ENCODE data around the gene CAAP1. TPM values are rescaled to one million over a fixed set of nuclear protein-coding genes. Genes with fewer than 3 reads are reported as not detected.
A peak's percentile ranks its signal among the peaks of the same experiment; 100 is the strongest.

The CAAP1 gene
- total and polyA plus RNA-seq, 2 of the 8 experiments (the other 6 are each of a cell fraction or from before 2014, with no cell fraction given) = 9.5 to 36.7 TPM

- no peak overlapping the region for H3K4me3 ChIP-seq (ENCODE audit: extremely low read depth in 1 of 4, insufficient read depth in 2 of 4, low read depth in 3 of 4, low read length in 4 of 4)
- H4K5ac ChIP-seq (ENCODE audit: insufficient read length, low read depth, low read length) = no peak overlapping the region
- no peak overlapping the region for H4K8ac ChIP-seq (ENCODE audit: extremely low read depth, insufficient read depth, low read length)
- H3K14ac ChIP-seq (ENCODE audit: insufficient read length) = no peak overlapping the region
- no peak overlapping the region for H3K56ac ChIP-seq (replicated peaks; ENCODE audit: insufficient read length, low read depth, low read length)
- TF ChIP-seq CTCF (IDR thresholded peaks at IDR 0.05; ENCODE audit: control extremely low read depth in 1 of 3, insufficient read depth in 1 of 3, low read depth in 1 of 3, low read length in 3 of 3) (peak in 2 of 3 experiments; percentile 82 to 85; a peak in 3 of 4 replicates), RAD21 (IDR thresholded peaks at IDR 0.05 in 1 of 2, conservative IDR thresholded peaks at IDR 0.05 in 1 of 2; ENCODE audit: low read depth in 2 of 2, low read length in 2 of 2) (peak; percentile 93 to 96), JUND (IDR thresholded peaks at IDR 0.05; ENCODE audit: low read length) (no peak)
- H3K23me2 ChIP-seq (ENCODE audit: low read depth, low read length) = no peaks in the 10 kb centered on the region
- H3K9me3 ChIP-seq (ENCODE audit: insufficient read depth in 2 of 2, low read depth in 1 of 2, low read length in 1 of 2) = no peaks in the 10 kb centered on the region
- CTCF ChIA-PET (ENCODE audit: partially characterized antibody) = interaction anchor here (0.6 to 3.7 kb wide), 20 partner anchors 9 to 510 kb away, joined by 3 to 16 read pairs (median 4); no protein-coding TSS in a partner anchor
- no peak overlapping the region for H2BK5ac ChIP-seq (ENCODE audit: low read depth, low read length)
- no peak overlapping the region for H2AFZ ChIP-seq (ENCODE audit: low read length)
- H3K4ac ChIP-seq (replicated peaks; ENCODE audit: insufficient read length, low read depth, low read length) = no peak overlapping the region
- no peak overlapping the region for H3K18ac ChIP-seq (ENCODE audit: extremely low read depth, low read length)
- H3K27me3 ChIP-seq (replicated peaks in 1 of 4; ENCODE audit: control insufficient read depth in 3 of 4, extremely low read depth in 1 of 4, insufficient read depth in 3 of 4, low read length in 3 of 4) = no peaks in the 10 kb centered on the region
- H3K4me2 ChIP-seq (ENCODE audit: insufficient read depth in 1 of 2, low read depth in 2 of 2, low read length in 2 of 2) = no peak overlapping the region
- no peak overlapping the region for H2BK12ac ChIP-seq (ENCODE audit: low read depth, low read length)
- H3K9ac ChIP-seq (replicated peaks in 1 of 4; ENCODE audit: extremely low read depth in 1 of 4, low read depth in 3 of 4, low read length in 3 of 4) = no peak overlapping the region
- H2AK5ac ChIP-seq (ENCODE audit: low read depth, low read length) = no peak overlapping the region
- peaks cover 0 to 19% of the 10 kb centered on the region in 2 experiments; a peak in 2 of 4 replicates for H3K79me2 ChIP-seq (ENCODE audit: control insufficient read depth in 1 of 2, insufficient read depth in 2 of 2, low read length in 2 of 2)
- H3K79me1 ChIP-seq (ENCODE audit: low read depth, low read length) = no peaks in the 10 kb centered on the region; the same call in 1 of the 2 replicates
- peaks cover 8 to 51% (median 30%) of the 10 kb centered on the region in 4 experiments for H3K36me3 ChIP-seq (ENCODE audit: control insufficient read depth in 2 of 4, insufficient read depth in 4 of 4, low read length in 3 of 4)
- H2BK15ac ChIP-seq (ENCODE audit: low read length) = no peak overlapping the region
- DNase-seq (ENCODE audit: low read depth in 1 of 2, low spot score in 2 of 2) = no peak
- FAIRE-seq = peak; percentile 96
- H2BK120ac ChIP-seq (replicated peaks; ENCODE audit: low read depth, low read length) = no peak overlapping the region
- H4K91ac ChIP-seq (replicated peaks; ENCODE audit: insufficient read length, low read length) = no peak overlapping the region
- POLR2A ChIA-PET (ENCODE audit: partially characterized antibody) = interaction anchor here (1.2 kb wide), 1 partner anchor 119 kb away, joined by 3 read pairs; no protein-coding TSS in a partner anchor
- 18% methylated on average over 1 of the region's 1 CpG; no CpG with 5 or more reads in 1 of the 2 experiments for WGBS, 2 experiments (ENCODE audit: extremely low coverage in 1 of 2, insufficient coverage in 1 of 2, insufficient read length in 1 of 2, insufficient replicate concordance in 2 of 2, low coverage in 1 of 2, low lambda C conversion rate in 2 of 2, missing lambda C conversion rate in 1 of 2)
- H2BK20ac ChIP-seq (ENCODE audit: low read length) = no peak overlapping the region
- no peak overlapping the region for H3K23ac ChIP-seq (ENCODE audit: insufficient read length)
- H3K4me1 ChIP-seq (replicated peaks in 1 of 4; ENCODE audit: control insufficient read depth in 3 of 4, insufficient read depth in 4 of 4, low read length in 3 of 4) = no peaks in the 10 kb centered on the region
- no peaks in the 10 kb centered on the region for H4K20me1 ChIP-seq (replicated peaks in 1 of 2; ENCODE audit: control insufficient read depth in 1 of 2, insufficient read depth in 2 of 2, low read length in 2 of 2)
- no peak overlapping the region for H3K27ac ChIP-seq (ENCODE audit: low read depth, low read length)
Observed at GRCh38 chr9:26856413-26857032, 36.1 kb downstream of the CAAP1 start.
